HG03135 (cell line): Measurements from ENCODE around the gene SNX20.
A peak's percentile ranks its signal among the peaks of the same experiment; 100 is the strongest.

Source experiments
- ATAC-seq: cut with Tn5 transposase; IDR thresholded peaks from one replicate; pipeline ENCODE4 v1.9.1; 2021; ENCODE audit warnings: mild to moderate bottlenecking, moderate library complexity; ENCODE audit not compliant: unreplicated experiment

Gene SNX20

GRCh38 chr16:50681021-50681885 lies at the start of gene SNX20:
Gene SNX20, minus strand, starts transcription at chr16:50681312. Its CDS starts 3,786 bp downstream, at chr16:50677526.
- ATAC-seq = peak; percentile 50

- no peak for ATAC-seq
Observed at GRCh38 chr16:50724306-50724705, 43.2 kb upstream of the SNX20 start.

- no peak for ATAC-seq
Observed at GRCh38 chr16:50722960-50723359, 41.8 kb upstream of the SNX20 start.

- no peak for ATAC-seq
Observed at GRCh38 chr16:50722405-50722737, 41.3 kb upstream of the SNX20 start.

GRCh38 chr16:50721549-50722404 lies 40.7 kb upstream of the SNX20 start:
- ATAC-seq = no peak

GRCh38 chr16:50719401-50720337 lies 38.6 kb upstream of the SNX20 start:
- ATAC-seq = no peak

- ATAC-seq = no peak
Observed at GRCh38 chr16:50718761-50719400, 37.8 kb upstream of the SNX20 start.

GRCh38 chr16:50718061-50718760 lies 37.1 kb upstream of the SNX20 start:
- no peak for ATAC-seq

GRCh38 chr16:50717494-50717893 lies 36.4 kb upstream of the SNX20 start:
- ATAC-seq = no peak

GRCh38 chr16:50717091-50717490 lies 36.0 kb upstream of the SNX20 start:
- ATAC-seq = no peak

- ATAC-seq = no peak
Observed at GRCh38 chr16:50712956-50713355, 31.8 kb upstream of the SNX20 start.

- no peak for ATAC-seq
Observed at GRCh38 chr16:50712560-50712898, 31.4 kb upstream of the SNX20 start.

GRCh38 chr16:50711862-50712559 lies 30.9 kb upstream of the SNX20 start:
- ATAC-seq = no peak

- no peak for ATAC-seq
Observed at GRCh38 chr16:50711040-50711439, 29.9 kb upstream of the SNX20 start.

GRCh38 chr16:50709980-50710379 lies 28.9 kb upstream of the SNX20 start:
- no peak for ATAC-seq

- no peak for ATAC-seq
Observed at GRCh38 chr16:50709061-50709684, 28.1 kb upstream of the SNX20 start.

GRCh38 chr16:50708373-50709060 lies 27.4 kb upstream of the SNX20 start:
- no peak for ATAC-seq

- no peak for ATAC-seq
Observed at GRCh38 chr16:50706250-50706649, 25.1 kb upstream of the SNX20 start.
